SU-DHL-6 (cell line): Measurements from ENCODE around the gene SLX4IP.

Experiments
- EZH2phosphoT487 ChIP-seq: fragments of 200-600 bp; sonication (generic), shearing (Covaris generic); conservative IDR thresholded peaks from 2 replicates; pipeline ENCODE4 v1.6.1; 2018; ENCODE audit warnings: mild to moderate bottlenecking, antibody characterized with exemption, low read length, moderate library complexity, mixed read lengths
- TF ChIP-seq, protein P1 (sequence below): fragments of 200-600 bp; sonication (generic); IDR thresholded peaks from one replicate; pipeline ENCODE4 v1.5.1; 2017; ENCODE audit warnings: antibody characterized with exemption, mild to moderate bottlenecking, low read length, moderate library complexity; ENCODE audit not compliant: insufficient read depth, poor library complexity, severe bottlenecking

DNA sequence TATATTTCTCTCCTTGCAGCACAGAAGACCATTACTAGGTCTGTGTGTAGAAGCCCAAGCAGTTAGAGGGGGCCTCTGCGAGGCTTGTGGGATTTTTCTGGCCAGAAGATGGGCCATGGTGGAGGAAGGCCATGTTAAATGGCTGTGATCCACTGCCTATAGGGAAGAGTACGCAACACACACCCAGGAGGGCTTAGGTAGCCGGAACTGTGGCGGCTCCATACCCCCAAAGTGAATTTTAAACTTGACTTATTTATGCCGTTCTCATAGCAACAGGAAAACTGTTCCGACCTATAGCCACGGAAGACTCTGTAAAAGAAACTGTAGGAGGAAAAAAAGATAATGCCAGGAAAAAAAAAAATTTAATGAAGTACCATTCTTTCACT is 69.5 kb downstream of the SLX4IP start:
- no peak for TF ChIP-seq EZH2phosphoT487
- TF ChIP-seq, protein P1, sequence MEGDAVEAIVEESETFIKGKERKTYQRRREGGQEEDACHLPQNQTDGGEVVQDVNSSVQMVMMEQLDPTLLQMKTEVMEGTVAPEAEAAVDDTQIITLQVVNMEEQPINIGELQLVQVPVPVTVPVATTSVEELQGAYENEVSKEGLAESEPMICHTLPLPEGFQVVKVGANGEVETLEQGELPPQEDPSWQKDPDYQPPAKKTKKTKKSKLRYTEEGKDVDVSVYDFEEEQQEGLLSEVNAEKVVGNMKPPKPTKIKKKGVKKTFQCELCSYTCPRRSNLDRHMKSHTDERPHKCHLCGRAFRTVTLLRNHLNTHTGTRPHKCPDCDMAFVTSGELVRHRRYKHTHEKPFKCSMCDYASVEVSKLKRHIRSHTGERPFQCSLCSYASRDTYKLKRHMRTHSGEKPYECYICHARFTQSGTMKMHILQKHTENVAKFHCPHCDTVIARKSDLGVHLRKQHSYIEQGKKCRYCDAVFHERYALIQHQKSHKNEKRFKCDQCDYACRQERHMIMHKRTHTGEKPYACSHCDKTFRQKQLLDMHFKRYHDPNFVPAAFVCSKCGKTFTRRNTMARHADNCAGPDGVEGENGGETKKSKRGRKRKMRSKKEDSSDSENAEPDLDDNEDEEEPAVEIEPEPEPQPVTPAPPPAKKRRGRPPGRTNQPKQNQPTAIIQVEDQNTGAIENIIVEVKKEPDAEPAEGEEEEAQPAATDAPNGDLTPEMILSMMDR, result no peak
